Naive thymus-derived CD8-positive, alpha-beta T cell (primary cell): ENCODE results near the gene GRIK2. TPM values are rescaled to one million over a fixed set of nuclear protein-coding genes. Genes with fewer than 3 reads are reported as not detected.

Experiments used
- ATAC-seq, 2 donors: fragments of 150-1000 bp; cut with Tn5 transposase in 1 of 2; sonication (Bioruptor Pico), chemical (Tn5 transposase) in 1 of 2; 1 replicate in 1 of 2; 2 replicates in 1 of 2; pipeline ENCODE4 v1.10.0; 2021; ENCODE audit warnings: mild to moderate bottlenecking in 2 of 2, moderate library complexity in 2 of 2
- POLR2A ChIA-PET: fragments of 350-600 bp; sonication (Branson Sonifier 250); formaldehyde crosslinking; loops from one replicate; lab custom pipeline; 2021; ENCODE audit warnings: antibody characterized with exemption; lab: Charles Lee
- DNase-seq, 10 donors: peaks; one replicate each; pipeline versions ENCODE4 v3.0.0 to v3.0.0-alpha.2; 2020 to 2022
- H3K27ac Mint-ChIP-seq, 10 donors: one replicate each; pipeline ENCODE4 v1.8.0; 2020 to 2022; ENCODE audit warnings: mild to moderate bottlenecking in 10 of 10, mixed read lengths in 10 of 10, moderate library complexity in 4 of 10, inconsistent platforms in 1 of 10
- H3K27me3 Mint-ChIP-seq, 5 donors: one replicate each; pipeline ENCODE4 v1.8.0; 2021 to 2022; ENCODE audit warnings: mixed read lengths in 5 of 5
- H3K36me3 Mint-ChIP-seq, 3 donors: one replicate each; pipeline ENCODE4 v1.8.0; 2020 to 2022; ENCODE audit warnings: mixed read lengths in 3 of 3, mild to moderate bottlenecking in 2 of 3, inconsistent platforms in 1 of 3
- H3K4me1 Mint-ChIP-seq, 4 donors: one replicate each; pipeline ENCODE4 v1.8.0; 2021 to 2022; ENCODE audit warnings: mixed read lengths in 4 of 4
- H3K4me3 Mint-ChIP-seq, 10 donors: one replicate each; pipeline ENCODE4 v1.8.0; 2020 to 2022; ENCODE audit warnings: mild to moderate bottlenecking in 10 of 10, mixed read lengths in 10 of 10, moderate library complexity in 6 of 10, inconsistent platforms in 1 of 10
- H3K9me3 Mint-ChIP-seq, 9 donors: one replicate each; pipeline ENCODE4 v1.8.0; 2020 to 2022; ENCODE audit warnings: mixed read lengths in 9 of 9, mild to moderate bottlenecking in 3 of 9, inconsistent platforms in 1 of 9, moderate library complexity in 1 of 9
- polyA plus RNA-seq, 3 donors: library from polyadenylated mRNA; unstranded; fragments of 300-500 nt; fragmentation: Illumina TruSeq; gene quantifications; one replicate each; pipeline ENCODE4 v1.2.3, GENCODE V29; 2021
- total RNA-seq, 8 experiments: library from RNA in 2 of 8; stranded (reverse) in 2 of 8; gene quantifications; one replicate each; pipeline ENCODE4 v1.2.3 and lab custom pipeline; 2021 to 2026

The GRIK2 gene
- total and polyA plus RNA-seq, 5 experiments from 2014 or later = not detected

GRCh38 chr6:101770116-101770515 is 376.6 kb downstream of the GRIK2 start:
- ATAC-seq (no peak), DNase-seq (no peak)
- no peak overlapping the region for H3K4me3 Mint-ChIP-seq
- POLR2A ChIA-PET = no interaction called here
- H3K4me1 Mint-ChIP-seq = no peaks in the 10 kb centered on the region
- H3K27me3 Mint-ChIP-seq = no peaks in the 10 kb centered on the region
- H3K27ac Mint-ChIP-seq = no peak overlapping the region
- H3K9me3 Mint-ChIP-seq = peaks cover 0 to 5% (median 0%) of the 10 kb centered on the region in 9 donors
- no peaks in the 10 kb centered on the region for H3K36me3 Mint-ChIP-seq

- POLR2A ChIA-PET = no interaction called here
- ATAC-seq = no peak
Observed at GRCh38 chr6:101776919-101777350, 383.4 kb downstream of the GRIK2 start.

DNA sequence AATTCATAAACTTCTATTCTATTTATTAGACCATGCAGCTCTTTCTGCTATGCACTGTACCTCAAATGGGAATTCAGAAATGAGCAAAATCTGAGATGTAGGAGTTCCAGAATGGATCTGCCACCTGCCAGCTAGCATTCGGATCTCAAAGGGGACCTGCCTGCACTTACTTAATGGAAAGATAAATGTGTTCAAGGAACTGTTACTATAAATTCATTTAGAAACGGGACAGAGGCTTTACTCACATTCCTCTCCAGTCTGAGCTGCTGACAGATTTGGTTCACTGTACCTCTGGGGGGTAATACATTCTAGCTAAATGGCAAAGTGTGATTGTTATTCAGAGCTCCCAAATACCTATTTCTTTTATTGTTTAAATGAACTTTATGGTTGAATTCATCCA is 384.1 kb downstream of the GRIK2 start:
- no peak for ATAC-seq
- H3K9me3 Mint-ChIP-seq = peaks cover 0 to 9% (median 2%) of the 10 kb centered on the region in 9 donors

More at GRCh38 chr6:101776919-101777350, 383.4 kb downstream of the GRIK2 start:
- H3K27me3 Mint-ChIP-seq = no peaks in the 10 kb centered on the region
- no peak overlapping the region for H3K27ac Mint-ChIP-seq
- no peak for DNase-seq
- no peaks in the 10 kb centered on the region for H3K36me3 Mint-ChIP-seq
- peaks cover 0 to 8% (median 0%) of the 10 kb centered on the region in 9 donors for H3K9me3 Mint-ChIP-seq
- H3K4me1 Mint-ChIP-seq = no peaks in the 10 kb centered on the region
- no peak overlapping the region for H3K4me3 Mint-ChIP-seq

GRCh38 chr6:101779051-101779844 is 385.7 kb downstream of the GRIK2 start:
- DNase-seq = no peak
- Mint-ChIP-seq H3K36me3 (no peaks in the 10 kb centered on the region), H3K9me3 (peaks cover 0 to 22% (median 4%) of the 10 kb centered on the region in 9 donors), H3K27ac (no peak overlapping the region), H3K4me3 (no peak overlapping the region), H3K4me1 (no peaks in the 10 kb centered on the region), H3K27me3 (no peaks in the 10 kb centered on the region)
- no peak for ATAC-seq
- POLR2A ChIA-PET = no interaction called here

More for the DNA sequence above, 384.1 kb downstream of the GRIK2 start:
- Mint-ChIP-seq H3K27me3 (no peaks in the 10 kb centered on the region), H3K4me3 (no peak overlapping the region), H3K27ac (no peak overlapping the region), H3K36me3 (no peaks in the 10 kb centered on the region), H3K4me1 (no peaks in the 10 kb centered on the region)
- DNase-seq = no peak
- POLR2A ChIA-PET = no interaction called here

DNA sequence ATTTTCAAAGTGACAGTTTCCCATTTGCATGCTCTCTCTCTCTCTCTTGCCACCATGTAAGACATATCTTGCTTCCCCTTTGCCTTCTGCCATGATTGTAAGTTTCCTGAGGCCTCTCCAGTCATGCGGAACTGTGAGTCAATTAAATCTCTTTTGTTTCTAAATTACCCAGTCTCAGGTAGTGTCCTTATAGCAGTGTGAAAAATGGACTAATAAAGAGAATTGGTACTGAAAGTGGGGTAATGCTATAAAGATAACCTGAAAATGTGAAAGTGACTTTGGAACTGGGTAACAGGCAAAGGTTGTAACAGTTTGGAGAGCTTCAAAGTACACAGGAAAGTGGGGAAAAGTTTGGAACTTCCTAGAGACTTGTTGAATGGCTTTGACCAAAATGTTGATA is 389.8 kb downstream of the GRIK2 start:
- DNase-seq (no peak), ATAC-seq (no peak)
- POLR2A ChIA-PET = no interaction called here
- Mint-ChIP-seq H3K9me3 (peaks cover 4 to 22% (median 7%) of the 10 kb centered on the region in 9 donors), H3K4me1 (no peaks in the 10 kb centered on the region), H3K36me3 (no peaks in the 10 kb centered on the region), H3K4me3 (no peak overlapping the region), H3K27me3 (no peaks in the 10 kb centered on the region), H3K27ac (no peak overlapping the region)

- Mint-ChIP-seq H3K4me1 (no peaks in the 10 kb centered on the region), H3K27me3 (no peaks in the 10 kb centered on the region), H3K9me3 (peaks cover 5 to 22% (median 7%) of the 10 kb centered on the region in 9 donors), H3K27ac (no peak overlapping the region), H3K4me3 (no peak overlapping the region), H3K36me3 (no peaks in the 10 kb centered on the region)
- no peak for ATAC-seq
- DNase-seq = peak in 1 of 10 donors; percentile 40
- POLR2A ChIA-PET = no interaction called here
Observed at GRCh38 chr6:101784094-101784493, 390.6 kb downstream of the GRIK2 start.

- no peaks in the 10 kb centered on the region for H3K4me1 Mint-ChIP-seq
- POLR2A ChIA-PET = no interaction called here
- no peaks in the 10 kb centered on the region for H3K27me3 Mint-ChIP-seq
- no peaks in the 10 kb centered on the region for H3K36me3 Mint-ChIP-seq
- H3K9me3 Mint-ChIP-seq = peaks cover 0 to 11% (median 3%) of the 10 kb centered on the region in 9 donors
- no peak overlapping the region for H3K27ac Mint-ChIP-seq
- no peak overlapping the region for H3K4me3 Mint-ChIP-seq
- DNase-seq (no peak), ATAC-seq (no peak)
Observed at GRCh38 chr6:101799531-101799930, 406.0 kb downstream of the GRIK2 start.

DNA sequence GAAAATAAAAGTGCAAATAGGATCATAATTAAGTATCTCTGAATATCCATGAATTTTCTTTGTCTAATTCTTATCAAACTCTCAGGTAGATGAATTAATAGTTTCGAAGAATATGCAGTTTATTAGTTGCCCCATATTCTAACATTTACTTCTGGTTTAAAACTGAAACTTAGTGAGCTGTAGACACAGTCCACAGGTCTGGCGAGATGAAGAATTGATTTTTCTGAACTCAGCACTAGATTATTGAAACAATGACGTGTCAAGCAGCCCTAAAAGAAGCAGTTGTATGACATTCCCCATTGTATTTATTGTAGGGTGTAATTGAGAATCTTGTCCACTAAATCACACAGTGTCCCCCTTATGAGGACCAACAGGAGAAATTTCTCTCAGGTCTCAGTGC is 407.1 kb downstream of the GRIK2 start:
- no peaks in the 10 kb centered on the region for H3K4me1 Mint-ChIP-seq
- POLR2A ChIA-PET = no interaction called here

GRCh38 chr6:101803136-101803535 is 409.6 kb downstream of the GRIK2 start:
- H3K27ac Mint-ChIP-seq = no peak overlapping the region
- no peaks in the 10 kb centered on the region for H3K36me3 Mint-ChIP-seq
- DNase-seq (no peak), ATAC-seq (no peak)
- H3K4me1 Mint-ChIP-seq = no peaks in the 10 kb centered on the region
- no peak overlapping the region for H3K4me3 Mint-ChIP-seq
- POLR2A ChIA-PET = no interaction called here
- peaks cover 0 to 23% (median 0%) of the 10 kb centered on the region in 9 donors for H3K9me3 Mint-ChIP-seq
- no peaks in the 10 kb centered on the region for H3K27me3 Mint-ChIP-seq

More for the DNA sequence above, 407.1 kb downstream of the GRIK2 start:
- H3K27ac Mint-ChIP-seq = no peak overlapping the region
- DNase-seq = no peak
- peaks cover 0 to 4% (median 0%) of the 10 kb centered on the region in 9 donors for H3K9me3 Mint-ChIP-seq
- H3K27me3 Mint-ChIP-seq = no peaks in the 10 kb centered on the region
- no peak overlapping the region for H3K4me3 Mint-ChIP-seq
- no peaks in the 10 kb centered on the region for H3K36me3 Mint-ChIP-seq
- ATAC-seq = no peak

DNA sequence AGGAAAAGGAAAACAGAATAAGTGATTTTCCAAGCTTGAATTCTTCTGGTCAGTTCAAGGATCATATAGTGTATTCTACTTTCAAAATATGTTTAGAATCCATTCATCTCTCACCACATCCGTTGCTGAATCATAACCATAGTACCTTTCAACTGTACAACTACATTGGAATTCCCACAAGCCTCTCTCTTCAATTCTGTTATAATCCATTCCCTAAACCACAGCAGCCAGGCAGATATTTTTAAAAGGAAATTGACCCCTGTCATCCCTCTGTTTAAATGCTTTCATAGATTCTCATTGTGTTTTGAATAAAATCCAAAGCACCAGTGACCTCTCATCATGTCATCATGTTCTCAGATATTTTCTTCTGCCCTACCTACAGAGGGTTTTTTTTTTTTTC is 412.7 kb downstream of the GRIK2 start:
- POLR2A ChIA-PET = no interaction called here
- H3K36me3 Mint-ChIP-seq = no peaks in the 10 kb centered on the region
- H3K4me1 Mint-ChIP-seq = no peaks in the 10 kb centered on the region
- no peaks in the 10 kb centered on the region for H3K27me3 Mint-ChIP-seq
- no peak overlapping the region for H3K4me3 Mint-ChIP-seq
- ATAC-seq (no peak), DNase-seq (no peak)
- H3K9me3 Mint-ChIP-seq = peaks cover 0 to 23% (median 0%) of the 10 kb centered on the region in 9 donors
- no peak overlapping the region for H3K27ac Mint-ChIP-seq

DNA sequence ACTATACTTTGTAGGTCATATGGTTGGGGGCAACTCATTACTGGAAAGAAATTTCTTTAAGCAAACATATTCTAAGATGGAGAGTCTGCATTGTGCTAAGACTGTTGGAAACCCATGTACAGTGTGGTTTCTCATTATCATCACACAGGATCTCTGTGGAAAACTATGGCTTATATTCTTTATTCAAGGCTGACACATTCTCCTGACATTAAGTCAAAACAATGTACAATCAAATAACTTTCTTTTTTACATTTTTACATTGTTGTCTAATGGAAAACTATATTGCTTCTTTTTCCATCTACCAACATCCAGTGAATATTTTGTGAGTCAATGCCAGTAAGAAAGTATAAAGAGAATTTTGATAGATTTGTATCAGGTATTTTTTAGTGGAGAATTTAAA is 417.6 kb downstream of the GRIK2 start:
- ATAC-seq (no peak), DNase-seq (no peak)
- no peak overlapping the region for H3K4me3 Mint-ChIP-seq
- H3K4me1 Mint-ChIP-seq = no peaks in the 10 kb centered on the region
- H3K27ac Mint-ChIP-seq = no peak overlapping the region
- H3K27me3 Mint-ChIP-seq = no peaks in the 10 kb centered on the region
- POLR2A ChIA-PET = no interaction called here
- peaks cover 0 to 19% (median 1%) of the 10 kb centered on the region in 9 donors for H3K9me3 Mint-ChIP-seq
- H3K36me3 Mint-ChIP-seq = no peaks in the 10 kb centered on the region

DNA sequence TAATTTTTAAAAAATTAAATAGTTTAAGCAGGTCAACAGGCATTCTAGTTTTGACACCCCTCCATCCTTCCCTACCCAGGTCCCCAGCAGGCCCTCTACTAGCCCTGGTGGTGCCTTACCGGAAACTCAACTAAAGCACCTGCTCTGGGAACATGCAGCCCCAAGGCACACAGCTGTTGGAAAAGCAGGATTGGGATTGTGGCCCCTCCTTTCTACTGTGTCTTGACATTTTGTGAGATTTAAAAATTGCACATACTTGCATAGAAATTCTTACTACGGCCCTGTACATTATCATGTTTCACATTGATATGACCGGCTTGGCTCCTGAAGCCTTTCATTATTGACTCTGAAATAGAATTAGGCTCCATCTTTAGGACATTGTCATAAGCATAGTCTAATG is 423.2 kb downstream of the GRIK2 start:
- H3K27me3 Mint-ChIP-seq = no peaks in the 10 kb centered on the region
- ATAC-seq (no peak), DNase-seq (no peak)
- H3K4me1 Mint-ChIP-seq = no peaks in the 10 kb centered on the region
- H3K9me3 Mint-ChIP-seq = peaks cover 0 to 9% (median 0%) of the 10 kb centered on the region in 9 donors
- H3K27ac Mint-ChIP-seq = no peak overlapping the region
- H3K36me3 Mint-ChIP-seq = no peaks in the 10 kb centered on the region
- POLR2A ChIA-PET = no interaction called here
- H3K4me3 Mint-ChIP-seq = no peak overlapping the region

- H3K27ac Mint-ChIP-seq = no peak overlapping the region
- ATAC-seq = no peak
- DNase-seq = no peak
- H3K9me3 Mint-ChIP-seq = peaks cover 0 to 9% (median 0%) of the 10 kb centered on the region in 9 donors
- POLR2A ChIA-PET = no interaction called here
- H3K36me3 Mint-ChIP-seq = no peaks in the 10 kb centered on the region
- no peak overlapping the region for H3K4me3 Mint-ChIP-seq
- H3K4me1 Mint-ChIP-seq = no peaks in the 10 kb centered on the region
- H3K27me3 Mint-ChIP-seq = no peaks in the 10 kb centered on the region
Observed at GRCh38 chr6:101818051-101818450, 424.5 kb downstream of the GRIK2 start.
